ENCODE data around the gene PLIN4.

DNA sequence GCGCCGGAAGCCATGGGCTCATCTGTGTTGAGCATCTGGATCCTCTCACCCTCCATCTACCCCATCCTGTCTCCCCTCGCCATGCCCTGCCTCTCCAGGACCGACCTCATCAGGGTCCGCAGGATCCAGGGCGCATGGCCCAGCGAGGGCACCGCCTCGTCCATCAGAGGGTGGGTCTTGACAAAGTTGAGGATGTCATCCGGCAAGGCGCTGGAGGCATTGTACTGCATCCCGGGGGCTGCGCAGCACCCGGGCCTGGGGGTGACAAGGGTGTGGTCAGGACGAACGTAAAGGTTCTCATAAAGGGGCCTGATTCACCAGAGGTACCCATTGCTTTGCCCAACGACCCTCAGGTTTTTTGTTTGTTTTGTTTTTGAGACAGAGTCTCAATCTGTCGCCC lies 31.7 kb upstream of the PLIN4 start:
- TF ChIP-seq, protein P1, sequence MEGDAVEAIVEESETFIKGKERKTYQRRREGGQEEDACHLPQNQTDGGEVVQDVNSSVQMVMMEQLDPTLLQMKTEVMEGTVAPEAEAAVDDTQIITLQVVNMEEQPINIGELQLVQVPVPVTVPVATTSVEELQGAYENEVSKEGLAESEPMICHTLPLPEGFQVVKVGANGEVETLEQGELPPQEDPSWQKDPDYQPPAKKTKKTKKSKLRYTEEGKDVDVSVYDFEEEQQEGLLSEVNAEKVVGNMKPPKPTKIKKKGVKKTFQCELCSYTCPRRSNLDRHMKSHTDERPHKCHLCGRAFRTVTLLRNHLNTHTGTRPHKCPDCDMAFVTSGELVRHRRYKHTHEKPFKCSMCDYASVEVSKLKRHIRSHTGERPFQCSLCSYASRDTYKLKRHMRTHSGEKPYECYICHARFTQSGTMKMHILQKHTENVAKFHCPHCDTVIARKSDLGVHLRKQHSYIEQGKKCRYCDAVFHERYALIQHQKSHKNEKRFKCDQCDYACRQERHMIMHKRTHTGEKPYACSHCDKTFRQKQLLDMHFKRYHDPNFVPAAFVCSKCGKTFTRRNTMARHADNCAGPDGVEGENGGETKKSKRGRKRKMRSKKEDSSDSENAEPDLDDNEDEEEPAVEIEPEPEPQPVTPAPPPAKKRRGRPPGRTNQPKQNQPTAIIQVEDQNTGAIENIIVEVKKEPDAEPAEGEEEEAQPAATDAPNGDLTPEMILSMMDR (IDR thresholded peaks at IDR 0.05): no peak
- TF ChIP-seq ZFX (IDR thresholded peaks at IDR 0.05; ENCODE audit: borderline replicate concordance): no peak

All from 22Rv1 (cell line).